GM23248 (cell line): ENCODE results near the gene TBXT. TPM values are rescaled to one million over a fixed set of nuclear protein-coding genes. Genes with fewer than 3 reads are reported as not detected.
"Not testable (repeated sequence)": the region's sequence is repeated elsewhere in the genome, so short reads cannot be mapped to it uniquely, and the experiment has no call there.

ENCODE experiments used
- DNase-seq: peaks from one replicate; pipeline ENCODE4 v3.0.0-alpha.2; 2015
- H2AFZ ChIP-seq: fragments of 200-600 bp; sonication (generic); 2 replicates; pipeline ENCODE4 v1.6.1; 2016; ENCODE audit warnings: antibody characterized with exemption
- H3F3A ChIP-seq: fragments of 200-600 bp; sonication (generic); 2 replicates; pipeline ENCODE4 v1.6.1; 2016; ENCODE audit warnings: mild to moderate bottlenecking, antibody characterized with exemption, mixed run types; ENCODE audit not compliant: insufficient read depth
- H3K27ac ChIP-seq: fragments of 200-600 bp; sonication (generic); 2 replicates; pipeline ENCODE4 v1.5.1; 2016; ENCODE audit warnings: mild to moderate bottlenecking
- H3K27me3 ChIP-seq: fragments of 200-600 bp; sonication (generic); replicated peaks from 2 replicates; pipeline ENCODE4 v1.6.1; 2016; ENCODE audit warnings: mild to moderate bottlenecking; ENCODE audit not compliant: insufficient read depth
- H3K36me3 ChIP-seq: fragments of 200-600 bp; sonication (generic); 2 replicates; pipeline ENCODE4 v1.6.1; 2016; ENCODE audit warnings: low read depth, mild to moderate bottlenecking
- H3K4me1 ChIP-seq: fragments of 200-600 bp; sonication (generic); 2 replicates; pipeline ENCODE4 v1.6.1; 2016; ENCODE audit warnings: mild to moderate bottlenecking; ENCODE audit not compliant: insufficient read depth
- H3K4me2 ChIP-seq: fragments of 200-600 bp; sonication (generic); one replicate; pipeline ENCODE4 v1.6.1; 2016; ENCODE audit warnings: mild to moderate bottlenecking; ENCODE audit not compliant: unreplicated experiment
- H3K4me3 ChIP-seq: fragments of 200-600 bp; sonication (generic); 2 replicates; pipeline ENCODE4 v1.5.1; 2016; ENCODE audit warnings: mild to moderate bottlenecking
- H3K79me2 ChIP-seq: fragments of 200-600 bp; sonication (generic); 2 replicates; pipeline ENCODE4 v1.6.1; 2016; ENCODE audit warnings: mild to moderate bottlenecking; ENCODE audit not compliant: insufficient read depth
- H3K9ac ChIP-seq: fragments of 200-600 bp; sonication (generic); 2 replicates; pipeline ENCODE4 v1.6.1; 2016; ENCODE audit warnings: mild to moderate bottlenecking
- H3K9me2 ChIP-seq: fragments of 200-600 bp; sonication (generic); 2 replicates; pipeline ENCODE4 v1.6.1; 2016; ENCODE audit warnings: mixed run types, mild to moderate bottlenecking, moderate library complexity; ENCODE audit not compliant: insufficient read depth
- H3K9me3 ChIP-seq: fragments of 200-600 bp; sonication (generic); one replicate; pipeline ENCODE4 v1.6.1; 2017; ENCODE audit warnings: low read depth
- H4K20me1 ChIP-seq: fragments of 200-600 bp; sonication (generic); 2 replicates; pipeline ENCODE4 v1.6.0; 2016; ENCODE audit not compliant: insufficient read depth
- EZH2 ChIP-seq: fragments of 200-600 bp; sonication (generic); IDR thresholded peaks from 2 replicates; pipeline ENCODE4 v1.6.1; 2018; ENCODE audit warnings: antibody characterized with exemption, mild to moderate bottlenecking; ENCODE audit not compliant: insufficient read depth, poor library complexity, severe bottlenecking
- EZH2phosphoT487 ChIP-seq: fragments of 200-600 bp; sonication (generic); IDR thresholded peaks from 2 replicates; pipeline ENCODE4 v1.6.1; 2018; ENCODE audit warnings: antibody characterized with exemption, moderate library complexity, mild to moderate bottlenecking, low read depth; ENCODE audit not compliant: insufficient read depth
- WGBS, 2 experiments: methylation state at CpG; one replicate each; pipeline ENCODE4 v1.1.6; 2015 to 2017; ENCODE audit warnings: low lambda C conversion rate in 2 of 2, low coverage in 1 of 2; ENCODE audit errors: missing lambda C conversion rate in 2 of 2; 5-methylcytosine and 5-hydroxymethylcytosine counted together
- in situ Hi-C: fragments of 300-500 bp; cut with MboI; formaldehyde crosslinking; loops from 2 replicates; pipeline ENCODE4 v1.15.0; 2020
- polyA plus RNA-seq: library from polyadenylated mRNA; unstranded; fragments of >200 nt; fragmentation: Nextera tagmentation; extraction: Ambion mirVana; gene quantifications from 2 replicates; pipeline ENCODE4 v1.2.1, GENCODE V29; 2016
- total RNA-seq: library from RNA; depleted of rRNA; stranded (reverse); fragments of >200 nt; shearing (Covaris generic); gene quantifications from 2 replicates; pipeline ENCODE4 v1.2.3, GENCODE V29; 2014

The TBXT gene
- total and polyA plus RNA-seq, 2 experiments from 2014 or later, result not detected

GRCh38 chr6:166192557-166192956, 24.9 kb upstream of the TBXT start:
- Histone ChIP-seq H3K4me2 (no peak overlapping the region), H3K9me3 (no peaks in the 10 kb centered on the region), H3F3A (no peaks in the 10 kb centered on the region), H4K20me1 (no peaks in the 10 kb centered on the region), H2AFZ (no peak overlapping the region), H3K9ac (no peak overlapping the region), H3K4me3 (no peak overlapping the region), H3K79me2 (no peaks in the 10 kb centered on the region), H3K36me3 (no peaks in the 10 kb centered on the region), H3K27me3 (no peaks in the 10 kb centered on the region), H3K9me2 (no peaks in the 10 kb centered on the region), H3K4me1 (no peaks in the 10 kb centered on the region), H3K27ac (no peak overlapping the region)
- in situ Hi-C loops, result no loop called here
- TF ChIP-seq EZH2 (no peak), EZH2phosphoT487 (no peak)
- 23 to 29% methylated on average over 5 of the region's 5 CpGs for WGBS, 2 experiments
- DNase-seq, result no peak

- Histone ChIP-seq H3K4me3 (no peak overlapping the region), H3K79me2 (no peaks in the 10 kb centered on the region), H3F3A (no peaks in the 10 kb centered on the region), H2AFZ (no peak overlapping the region), H3K4me1 (no peaks in the 10 kb centered on the region), H3K4me2 (no peak overlapping the region), H3K27me3 (no peaks in the 10 kb centered on the region), H3K27ac (no peak overlapping the region), H3K9me2 (no peaks in the 10 kb centered on the region), H3K9me3 (no peaks in the 10 kb centered on the region), H4K20me1 (no peaks in the 10 kb centered on the region), H3K9ac (no peak overlapping the region), H3K36me3 (no peaks in the 10 kb centered on the region)
- TF ChIP-seq EZH2, result no peak
- 38 to 39% methylated on average over 10 of the region's 10 CpGs for WGBS, 2 experiments
- in situ Hi-C loops, result no loop called here
- DNase-seq, result no peak
Observed at GRCh38 chr6:166192136-166192535, 24.5 kb upstream of the TBXT start.

GRCh38 chr6:166179704-166180103, 12.1 kb upstream of the TBXT start:
- TF ChIP-seq EZH2phosphoT487 (no peak), EZH2 (no peak)
- Histone ChIP-seq H3K9me2 (no peaks in the 10 kb centered on the region), H3F3A (no peaks in the 10 kb centered on the region), H2AFZ (no peak overlapping the region), H4K20me1 (no peaks in the 10 kb centered on the region), H3K27me3 (peaks cover 5% of the 10 kb centered on the region; the same call in 1 of the 2 replicates), H3K4me3 (no peak overlapping the region), H3K4me2 (no peak overlapping the region), H3K36me3 (no peaks in the 10 kb centered on the region), H3K79me2 (no peaks in the 10 kb centered on the region), H3K27ac (no peak overlapping the region), H3K4me1 (no peaks in the 10 kb centered on the region), H3K9me3 (no peaks in the 10 kb centered on the region), H3K9ac (no peak overlapping the region)
- 29 to 41% methylated on average over 6 of the region's 6 CpGs for WGBS, 2 experiments
- in situ Hi-C loops, result no loop called here
- DNase-seq, result no peak

GRCh38 chr6:166176106-166176505, 8.5 kb upstream of the TBXT start:
- no peak for TF ChIP-seq EZH2phosphoT487
- no peak for TF ChIP-seq EZH2
- no peak overlapping the region for H3K4me3 ChIP-seq
- DNase-seq, result no peak
- peaks cover 21% of the 10 kb centered on the region for H3K27me3 ChIP-seq
- WGBS, 2 experiments, result 5 to 12% methylated on average over 2 of the region's 2 CpGs
- in situ Hi-C loops, result no loop called here
- H4K20me1 ChIP-seq, result no peaks in the 10 kb centered on the region
- no peaks in the 10 kb centered on the region for H3K36me3 ChIP-seq
- H3F3A ChIP-seq, result no peaks in the 10 kb centered on the region
- no peaks in the 10 kb centered on the region for H3K4me1 ChIP-seq
- no peak overlapping the region for H3K27ac ChIP-seq
- no peaks in the 10 kb centered on the region for H3K79me2 ChIP-seq
- H2AFZ ChIP-seq, result no peak overlapping the region
- no peaks in the 10 kb centered on the region for H3K9me3 ChIP-seq
- no peak overlapping the region for H3K9ac ChIP-seq
- no peak overlapping the region for H3K4me2 ChIP-seq
- H3K9me2 ChIP-seq, result no peaks in the 10 kb centered on the region

DNA sequence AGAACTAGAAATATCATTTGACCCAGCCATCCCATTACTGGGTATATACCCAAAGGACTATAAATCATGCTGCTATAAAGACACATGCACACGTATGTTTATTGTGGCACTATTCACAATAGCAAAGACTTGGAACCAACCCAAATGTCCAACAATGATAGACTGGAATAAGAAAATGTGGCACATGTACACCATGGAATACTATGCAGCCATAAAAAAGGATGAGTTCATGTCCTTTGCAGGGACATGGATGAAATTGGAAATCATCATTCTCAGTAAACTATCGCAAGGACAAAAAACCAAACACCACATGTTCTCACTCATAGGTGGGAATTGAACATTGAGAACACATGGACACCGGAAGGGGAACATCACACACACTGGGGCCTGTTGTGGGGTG, 7.4 kb upstream of the TBXT start:
- H3K9me2 ChIP-seq, H3K9me3 ChIP-seq, H3F3A ChIP-seq, H3K27ac ChIP-seq, H3K4me2 ChIP-seq, H4K20me1 ChIP-seq, H2AFZ ChIP-seq, H3K9ac ChIP-seq, H3K4me3 ChIP-seq, DNase-seq, H3K36me3 ChIP-seq, in situ Hi-C loops, H3K4me1 ChIP-seq, H3K79me2 ChIP-seq: not testable (repeated sequence)
- peaks cover 31% of the 10 kb centered on the region for H3K27me3 ChIP-seq
- WGBS, 2 experiments, result 30 to 44% methylated on average over 3 of the region's 3 CpGs
